ENCODE measurements around the gene OASL.
"Not testable (repeated sequence)": the region's sequence is repeated elsewhere in the genome, so short reads cannot be mapped to it uniquely, and the experiment has no call there.

The OASL gene

DNA sequence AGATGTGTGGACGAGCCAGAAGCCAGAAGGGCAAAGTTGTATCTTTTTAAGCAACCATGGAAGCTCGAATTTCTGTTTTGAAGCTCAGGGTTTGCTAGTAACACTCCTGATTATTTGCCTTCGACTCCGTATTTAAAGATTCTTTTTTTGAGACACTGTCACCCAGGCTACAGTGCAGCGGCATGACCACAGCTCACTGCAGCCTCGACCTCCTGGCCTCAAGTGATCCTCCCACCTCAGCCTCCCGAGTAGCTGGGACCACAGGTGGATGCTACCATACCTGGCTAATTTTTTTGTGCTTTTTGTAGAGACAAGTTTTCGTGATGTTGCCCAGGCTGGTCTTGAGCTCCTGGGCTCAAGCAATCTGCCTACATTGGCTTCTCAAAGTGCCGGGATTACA, 18.7 kb upstream of the OASL start:
- no peak for DNase-seq

DNA sequence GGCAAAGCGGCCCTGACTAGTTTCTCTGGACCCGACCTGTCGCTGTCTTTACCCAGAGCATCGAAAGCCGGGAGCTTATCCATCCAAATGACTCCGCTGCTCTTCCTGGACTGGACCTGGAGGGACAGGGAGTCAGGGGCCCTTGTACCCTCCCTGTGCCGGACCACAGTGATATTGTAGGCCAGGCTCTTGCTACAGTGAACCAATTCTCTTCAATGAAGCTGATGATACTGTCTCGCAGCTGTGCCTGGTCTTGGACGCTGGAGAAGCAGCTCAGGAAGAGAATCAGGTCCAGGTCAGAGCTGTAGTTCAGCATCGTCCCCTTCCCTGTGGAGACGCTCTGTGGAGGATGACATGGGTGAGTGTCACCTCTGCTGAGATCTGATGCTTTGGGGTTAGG, 14.7 kb upstream of the OASL start:
- DNase-seq, result no peak

DNA sequence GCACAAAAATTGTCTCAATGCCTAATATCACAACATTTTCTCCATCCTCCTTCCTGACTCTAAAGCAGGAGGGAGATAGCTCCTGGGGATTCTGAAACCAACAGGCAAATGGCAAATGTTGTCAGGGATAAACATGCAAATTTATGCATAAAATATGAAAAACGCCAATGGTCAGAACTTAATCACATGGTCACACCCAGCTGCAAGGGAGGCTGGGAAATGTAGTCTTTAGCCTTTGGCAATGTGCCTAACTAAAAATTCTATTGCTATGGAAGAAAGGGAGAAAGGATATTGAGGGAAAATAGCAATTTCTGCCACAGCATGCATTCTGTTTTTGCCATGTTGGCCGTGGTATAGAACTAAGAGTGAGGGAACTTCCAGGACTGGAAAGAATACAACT, 11.7 kb upstream of the OASL start:
- no peak for DNase-seq

DNA sequence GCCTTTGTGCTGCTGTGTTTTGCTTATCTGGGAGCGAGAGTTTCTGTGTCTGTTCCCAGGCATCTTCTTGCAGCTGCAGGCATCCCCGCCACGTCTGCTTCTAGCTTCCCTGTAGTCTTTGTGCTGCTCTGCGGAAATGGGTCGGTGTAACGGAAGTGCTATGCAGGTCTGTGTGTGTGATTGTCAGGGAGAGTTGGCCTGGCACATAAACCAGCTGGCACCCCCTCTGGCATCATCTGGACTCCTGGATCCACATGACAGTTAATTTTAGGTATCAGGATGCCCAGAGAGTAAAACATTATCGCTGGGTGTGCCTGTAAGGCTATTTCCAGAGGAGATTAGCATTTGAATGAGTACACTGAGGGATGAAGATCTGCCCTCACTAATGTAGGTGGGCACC, 9.4 kb upstream of the OASL start:
- DNase-seq, result no peak

DNA sequence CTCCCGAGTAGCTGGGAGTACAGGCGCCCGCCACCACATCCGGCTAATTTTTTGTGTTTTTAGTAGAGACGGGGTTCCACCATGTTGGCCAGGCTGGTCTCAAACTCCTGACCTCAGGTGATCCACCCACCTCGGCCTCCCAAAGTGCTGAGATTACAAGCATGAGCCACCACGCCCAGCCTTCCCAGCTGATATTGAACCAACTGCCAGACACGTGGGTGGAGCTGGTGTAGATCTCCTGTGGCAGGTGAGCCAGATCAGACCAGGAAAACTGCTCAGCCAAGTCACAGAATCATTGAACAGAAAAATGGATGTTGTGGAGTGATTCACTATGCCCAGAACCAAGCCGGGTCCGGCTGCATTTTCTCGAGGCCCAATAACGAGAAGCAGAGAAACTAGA, 8.4 kb upstream of the OASL start:
- not testable (repeated sequence) for DNase-seq

DNA sequence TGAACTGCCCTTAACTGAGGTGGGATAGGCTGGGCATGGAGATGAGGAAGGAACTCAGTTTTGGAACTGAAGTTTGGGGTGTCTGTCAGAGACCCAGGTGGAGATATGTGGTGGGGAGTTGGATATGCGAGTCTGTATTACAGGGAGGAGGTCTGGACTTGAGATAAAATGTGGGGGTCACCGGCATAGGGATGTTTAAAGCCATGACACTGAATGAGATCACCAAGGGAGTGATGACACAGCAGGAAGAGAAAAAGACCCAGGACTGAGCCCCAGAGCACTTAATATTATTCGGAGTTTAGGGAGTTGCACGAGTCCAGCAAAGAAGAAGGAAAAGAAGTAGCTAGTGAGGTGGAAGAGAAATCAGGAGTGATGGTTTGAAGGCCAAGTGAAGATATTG, 4.0 kb upstream of the OASL start:
- DNase-seq, result no peak

DNA sequence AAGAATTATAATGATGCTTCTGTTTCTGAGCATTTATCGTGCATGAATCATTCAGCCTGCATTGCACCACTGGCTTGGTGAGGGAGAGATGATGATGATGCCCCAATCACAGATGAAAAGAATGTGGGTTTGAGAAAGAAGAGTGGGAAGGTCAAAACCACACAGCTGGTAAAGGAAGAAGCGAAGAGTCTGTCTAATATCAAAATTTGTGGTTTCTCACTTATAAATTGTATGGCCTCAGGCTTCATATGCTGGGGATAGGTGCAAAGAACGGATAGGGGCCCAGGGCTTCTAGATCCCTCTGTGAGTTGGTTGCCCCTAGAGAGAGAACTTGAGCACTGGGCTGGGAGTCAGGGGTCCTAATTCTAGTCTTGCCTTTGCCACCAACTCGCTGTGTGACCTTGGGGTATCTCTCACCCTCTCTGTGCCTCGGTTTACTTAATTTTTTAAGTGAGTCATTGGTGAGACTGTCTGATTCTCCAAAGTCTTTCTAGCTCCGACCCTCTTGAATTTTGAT, 2.2 kb downstream of the OASL start:
- no peak for DNase-seq

DNA sequence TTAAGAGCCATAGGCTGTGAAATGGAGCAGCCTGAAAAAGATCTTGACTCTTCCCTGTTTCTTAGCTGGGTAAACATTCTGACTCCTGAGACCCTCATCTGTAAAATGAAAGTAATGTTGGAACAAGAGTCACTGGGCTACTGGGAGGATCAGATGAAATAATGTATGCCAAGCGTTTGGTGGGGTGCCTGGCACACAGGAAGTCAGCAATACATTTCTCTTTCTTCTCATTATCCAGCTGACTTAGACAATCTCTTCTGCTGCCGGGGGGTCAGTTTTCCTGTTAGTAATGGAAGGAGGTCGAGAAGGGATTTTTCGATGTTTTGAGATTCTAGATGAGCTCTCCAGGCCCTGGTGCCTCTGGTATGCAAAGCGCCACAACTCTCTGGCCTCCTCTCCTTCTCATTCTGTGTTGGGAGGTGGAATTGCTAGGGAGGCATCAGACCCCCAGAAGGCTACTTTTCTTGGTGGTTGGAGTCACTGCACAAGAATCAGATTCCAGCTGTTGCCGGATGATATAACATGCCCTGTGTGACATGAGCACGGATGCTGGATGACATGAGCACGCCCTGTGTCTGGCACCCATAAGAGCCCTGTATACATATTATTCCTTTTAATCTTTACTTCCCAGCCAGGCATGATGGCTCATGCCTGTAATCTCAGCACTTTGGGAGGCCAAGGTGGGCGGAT, 4.3 kb downstream of the OASL start:
- no peak for DNase-seq

DNA sequence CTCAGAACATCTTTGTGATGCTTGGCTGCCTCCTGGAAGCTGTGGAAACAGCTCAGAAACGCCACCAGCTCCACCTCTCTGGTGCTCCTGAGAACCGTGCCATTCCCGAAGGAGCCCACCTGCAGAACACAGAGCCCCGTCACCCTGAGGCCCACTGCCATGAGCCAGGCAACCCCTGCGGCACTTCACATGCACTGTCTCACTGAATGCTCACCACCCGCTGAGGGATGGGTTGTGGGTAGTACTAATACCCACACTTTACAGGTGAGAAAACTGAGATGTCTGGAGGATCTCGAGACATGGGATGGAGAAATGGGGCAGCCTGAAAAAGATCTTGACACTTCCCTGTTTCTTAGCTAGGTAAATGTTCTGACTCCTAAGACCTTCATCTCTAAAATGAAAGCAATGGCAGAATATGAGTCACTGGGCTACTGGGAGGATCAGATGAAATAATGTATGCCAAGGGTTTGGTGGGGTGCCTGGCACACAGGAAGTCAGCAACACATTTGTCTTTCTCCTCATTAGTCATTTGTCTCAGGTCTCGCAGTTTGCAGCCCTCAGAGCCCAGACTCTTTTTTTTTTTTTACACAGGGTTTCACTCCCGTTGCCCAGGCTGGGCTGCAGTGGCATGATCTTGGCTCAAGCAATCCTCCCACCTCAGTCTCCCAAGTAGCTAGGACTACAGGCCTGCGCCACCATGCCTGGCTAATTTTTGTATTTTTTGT, 5.3 kb downstream of the OASL start:
- no peak for DNase-seq

DNA sequence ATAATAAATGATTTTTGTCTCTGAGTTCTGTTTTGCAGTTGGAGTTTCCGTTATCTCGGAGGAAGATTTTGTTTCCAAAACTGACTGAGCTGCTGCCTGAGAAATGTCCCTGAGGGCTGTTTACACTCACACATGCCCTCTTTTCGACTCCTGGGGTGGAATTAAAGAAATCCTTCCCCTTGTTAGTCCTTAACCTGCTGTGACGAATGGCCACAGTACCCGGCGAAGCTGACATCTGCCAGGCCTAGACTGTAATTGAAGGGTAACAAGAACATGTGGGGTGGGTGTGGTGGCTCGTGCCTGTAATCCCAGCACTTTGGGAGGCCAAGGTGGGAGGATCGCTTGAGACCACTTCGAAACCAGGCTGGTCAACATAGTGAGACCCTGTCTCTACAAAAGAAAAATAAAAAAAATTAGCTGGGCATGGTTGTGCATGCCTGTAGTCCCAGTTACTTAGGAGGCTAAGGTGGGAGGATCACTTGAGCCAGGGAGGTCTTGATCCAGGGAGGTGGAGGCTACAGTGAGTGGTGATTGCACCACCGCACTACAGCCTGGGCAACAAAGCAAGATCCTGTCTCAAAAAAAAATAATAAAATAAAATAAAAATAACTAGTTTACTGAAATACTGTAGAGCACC, 8.4 kb downstream of the OASL start:
- no peak for DNase-seq

DNA sequence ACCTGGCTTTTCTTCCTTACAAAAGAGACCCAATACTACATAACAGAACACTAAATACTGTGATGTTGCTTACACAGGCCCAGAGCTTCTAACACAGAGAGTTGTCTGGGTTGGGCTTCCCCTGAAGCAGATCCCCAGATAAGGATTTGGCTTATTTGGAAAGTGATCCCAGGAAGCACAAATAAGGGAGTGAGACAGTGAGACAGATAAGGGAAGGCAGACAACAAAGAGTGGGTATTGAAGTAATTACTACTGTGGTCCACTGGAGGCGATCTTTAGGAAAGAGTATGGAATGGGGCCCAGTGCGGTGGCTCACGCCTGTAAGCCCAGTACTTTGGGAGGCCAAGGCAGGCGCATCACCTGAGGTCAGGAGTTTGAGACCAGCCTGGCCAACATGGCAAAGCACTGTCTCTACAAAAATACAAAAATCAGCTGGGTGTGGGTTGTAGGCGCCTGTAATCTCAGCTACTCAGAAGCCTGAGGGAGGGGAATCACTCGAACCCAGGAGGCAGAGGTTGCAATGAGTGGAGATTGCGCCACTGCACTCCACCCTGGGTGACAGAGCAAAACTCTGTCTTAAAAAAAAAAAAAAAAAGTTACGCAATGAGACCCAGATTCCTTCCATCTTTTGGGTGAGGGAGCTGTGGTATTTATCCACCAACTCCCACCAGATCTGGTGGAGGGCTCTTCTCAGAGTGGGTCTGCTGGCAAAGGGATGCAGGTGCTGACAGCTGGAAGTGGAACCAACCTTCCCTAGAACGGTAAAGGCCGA, 12.6 kb downstream of the OASL start:
- no peak for DNase-seq

DNA sequence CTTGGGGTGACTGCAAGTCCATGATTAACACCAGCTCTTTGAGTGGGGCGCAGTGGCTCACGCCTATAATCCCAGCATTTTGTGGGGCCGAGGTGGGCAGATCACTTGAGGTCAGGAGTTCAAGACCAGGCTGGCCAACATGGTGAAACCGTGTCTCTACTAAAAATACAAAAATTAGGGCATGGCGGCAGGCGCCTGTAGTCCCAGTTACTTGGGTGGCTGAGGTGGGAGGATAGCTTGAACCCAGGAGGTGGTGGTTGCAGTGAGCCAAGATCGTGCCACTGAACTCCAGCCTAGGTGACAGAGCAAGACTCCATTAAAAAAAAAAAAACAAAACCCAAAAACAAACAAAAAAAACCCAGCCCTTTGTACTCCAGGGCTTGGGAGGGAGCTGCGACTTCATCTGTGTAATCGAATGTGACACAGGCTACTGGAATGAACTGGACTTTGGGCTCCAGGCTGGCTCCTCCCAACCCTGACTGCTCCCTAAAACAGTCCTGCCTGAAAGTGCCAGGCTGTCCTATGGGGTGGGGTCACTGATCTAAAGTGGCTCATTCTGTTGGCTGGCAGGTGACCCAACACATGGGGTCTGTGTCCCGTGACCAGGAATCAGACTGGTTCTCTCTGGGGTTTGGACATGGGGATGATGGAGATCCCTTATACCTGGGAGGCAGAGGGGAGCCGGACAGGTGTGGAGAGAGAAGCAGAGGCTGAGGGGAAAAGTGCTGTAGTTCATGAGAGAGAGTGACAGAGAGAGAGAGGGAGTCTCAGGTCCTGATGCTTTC, 13.4 kb downstream of the OASL start:
- no peak for DNase-seq

DNA sequence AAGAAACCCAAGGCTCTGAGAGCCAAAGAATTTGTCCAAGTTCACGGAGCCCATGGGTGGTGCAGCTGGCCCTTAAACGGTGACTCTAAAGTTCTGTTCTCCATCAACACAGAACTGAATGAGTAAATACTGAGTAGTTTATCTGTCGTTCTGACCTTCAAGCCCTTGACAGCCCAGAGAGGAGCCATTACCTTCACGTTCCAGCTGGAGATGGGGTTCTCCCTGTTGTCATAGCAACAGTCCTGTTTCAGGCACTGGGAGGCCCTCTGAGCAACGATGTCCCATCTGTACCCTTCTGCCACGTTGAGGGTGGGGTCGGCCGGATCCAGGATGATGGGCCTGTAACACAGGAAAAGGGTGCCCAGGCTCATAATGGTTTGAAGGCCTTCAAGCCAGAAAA, 15.2 kb downstream of the OASL start:
- DNase-seq, result no peak

DNA sequence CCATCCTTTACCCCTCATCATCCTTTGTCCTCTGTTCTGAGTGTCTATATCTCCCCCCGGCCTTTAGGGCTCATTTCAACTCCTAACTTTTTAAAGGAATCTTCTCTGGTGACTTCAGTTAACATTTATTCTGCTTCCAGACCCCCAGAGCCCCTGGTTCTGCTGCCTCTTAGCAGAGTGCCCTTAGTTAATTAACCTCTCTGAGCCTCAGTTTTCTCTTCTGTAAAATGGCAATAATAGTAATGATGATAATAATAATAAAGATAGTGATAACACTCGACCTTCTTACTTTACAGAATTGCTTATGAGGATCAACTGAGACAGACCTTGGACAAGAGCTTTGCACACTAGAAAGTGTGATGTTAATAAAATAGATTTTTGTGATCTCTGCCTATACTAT, 16.3 kb downstream of the OASL start:
- no peak for DNase-seq

DNA sequence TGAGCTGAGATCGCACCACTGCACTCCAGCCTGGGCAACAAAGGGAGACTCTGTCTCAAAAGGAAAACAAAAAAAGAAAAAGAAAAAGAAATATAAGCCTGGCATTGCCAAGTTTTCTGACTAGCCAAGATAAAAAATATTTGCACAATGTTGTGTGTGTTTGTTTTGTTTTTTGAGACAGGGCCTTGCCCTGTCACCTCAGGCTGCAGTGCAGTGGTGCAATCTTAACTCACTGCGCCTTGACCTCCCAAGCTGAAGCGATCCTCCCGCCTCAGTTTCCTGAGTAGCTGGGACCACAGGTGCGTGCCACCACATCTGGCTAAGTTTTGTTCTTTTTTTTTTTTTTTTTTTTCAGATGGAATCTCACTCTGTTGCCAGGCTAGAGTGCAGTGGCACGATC, 17.3 kb downstream of the OASL start:
- no peak for DNase-seq

DNA sequence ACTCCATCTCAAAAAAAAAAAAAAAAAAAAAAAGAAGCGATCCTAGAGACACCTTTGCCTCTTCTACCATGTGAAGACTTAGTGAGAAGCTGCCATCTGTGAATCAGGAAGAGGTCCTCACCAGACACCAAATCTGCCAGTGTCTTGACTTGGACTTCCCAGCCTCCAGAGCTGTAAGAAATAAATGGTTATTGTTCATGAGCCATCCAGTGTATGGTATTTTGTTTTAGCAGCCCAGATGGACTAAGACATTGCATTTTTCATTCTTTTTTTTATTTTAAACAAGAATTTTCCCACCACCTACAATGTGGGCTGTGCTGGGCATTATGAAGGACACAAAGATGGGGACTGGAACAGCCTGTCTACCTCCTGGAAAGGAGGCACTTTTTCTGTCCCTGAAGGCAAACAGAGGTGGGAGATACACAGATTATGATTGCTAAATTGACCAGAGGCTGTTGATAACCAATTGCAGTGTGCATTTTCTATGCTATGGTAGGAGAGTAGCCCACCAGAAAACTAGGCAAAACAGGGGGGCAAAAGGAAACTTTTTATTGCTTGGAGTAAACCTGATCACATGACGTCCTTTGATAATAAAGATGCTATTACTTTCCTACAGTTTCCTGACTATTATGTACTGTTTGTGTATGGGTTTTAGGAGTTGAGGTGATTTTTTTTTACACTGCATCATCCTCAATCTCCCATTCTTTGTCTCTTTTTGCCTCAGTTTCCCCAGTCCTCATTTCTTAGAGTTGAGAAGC, 20.0 kb downstream of the OASL start:
- no peak for DNase-seq

DNA sequence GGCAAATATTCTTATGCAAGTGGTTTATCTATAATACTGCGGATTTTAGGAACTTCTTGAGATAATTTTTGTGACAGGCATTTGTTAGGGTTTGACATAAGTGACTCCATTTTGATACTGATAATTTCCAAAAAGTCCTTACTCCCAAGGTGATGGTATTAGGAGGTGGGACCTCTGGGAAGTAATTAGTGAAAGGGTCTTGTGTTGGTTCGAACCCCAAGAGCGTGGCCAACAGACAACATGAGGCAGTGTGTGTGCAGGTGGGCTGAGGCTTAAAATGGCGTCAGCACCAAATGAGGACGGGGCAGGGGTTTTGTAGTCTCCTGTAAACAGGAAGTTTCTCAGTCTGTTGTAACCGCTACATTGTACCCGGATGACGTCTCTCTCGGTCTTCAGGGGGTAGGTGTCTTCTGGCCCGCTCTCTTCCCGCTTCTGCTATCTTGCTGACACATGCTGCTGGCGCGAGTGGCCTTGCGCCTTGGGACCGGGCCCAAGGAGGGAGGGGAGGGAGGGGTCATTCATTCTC, 21.0 kb downstream of the OASL start:
- no peak for DNase-seq

DNA sequence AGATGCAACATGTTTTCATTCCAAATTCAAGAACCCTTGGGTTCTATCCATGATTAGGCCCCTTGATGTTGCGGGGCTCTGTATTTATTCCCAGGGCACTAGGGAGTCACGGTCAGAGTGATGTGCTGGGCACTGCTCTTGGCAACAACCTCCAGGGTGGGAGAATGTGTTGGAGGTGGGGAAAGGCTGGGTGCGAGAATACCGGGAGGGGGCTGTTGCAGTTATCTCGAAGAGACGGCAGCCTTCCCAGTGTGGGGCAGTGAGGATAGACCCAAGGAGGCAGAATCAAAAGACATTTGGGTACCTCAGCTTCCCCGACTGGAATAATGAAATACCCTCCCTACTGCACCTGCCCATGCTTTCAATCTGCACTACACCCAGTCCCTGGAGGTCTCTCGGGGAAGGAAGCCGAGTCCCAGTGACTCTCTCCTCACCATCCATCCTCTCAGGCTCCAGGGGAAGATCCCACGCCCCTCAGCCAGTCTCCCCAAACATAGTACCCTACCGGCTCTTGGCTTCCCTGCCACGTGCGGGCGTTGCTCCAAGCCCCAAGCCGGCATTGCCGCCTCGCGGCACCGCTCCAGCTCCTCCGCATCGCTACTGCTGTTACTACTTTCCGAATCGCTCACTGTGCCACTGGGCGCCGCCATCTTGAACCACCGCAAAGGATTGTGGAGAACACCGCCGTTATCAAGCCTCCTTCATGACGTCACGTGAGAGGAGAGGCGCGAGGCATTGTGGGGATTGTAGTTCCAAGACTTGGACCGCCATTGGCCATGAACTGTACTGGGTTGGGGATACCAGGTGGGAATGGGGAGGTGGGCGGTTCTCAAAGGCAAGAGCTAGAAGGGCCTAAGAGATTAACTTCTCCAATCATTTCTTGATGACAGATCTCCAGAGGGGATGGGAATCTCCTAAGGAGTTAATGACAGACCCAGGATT, 22.9 kb downstream of the OASL start, which contains the start of gene C12orf43:
Gene C12orf43, minus strand, starts transcription at position 663 of the 942 bp plus-strand sequence. Its CDS starts 13 bp downstream, at position 650.
- DNase-seq, result peak; percentile 68

DNA sequence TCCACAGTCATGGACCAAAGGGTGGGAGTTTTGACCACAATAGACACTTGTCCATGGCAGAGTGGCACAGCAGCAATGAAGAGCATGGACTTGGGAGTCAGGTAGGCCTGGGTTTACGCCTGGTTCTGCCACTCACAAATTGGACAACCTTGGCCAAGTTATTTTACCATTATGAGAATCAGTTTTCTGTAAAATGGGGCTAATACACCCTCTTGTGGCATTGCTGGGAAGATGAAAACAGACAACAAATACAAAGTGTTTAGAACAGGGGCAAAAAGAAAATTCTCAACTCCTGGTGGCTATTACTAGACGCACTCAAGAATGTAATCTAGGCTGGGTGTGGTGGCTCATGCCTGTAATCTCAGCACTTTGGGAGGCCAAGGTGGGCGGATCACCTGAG, 25.3 kb downstream of the OASL start:
- DNase-seq, result no peak

DNA sequence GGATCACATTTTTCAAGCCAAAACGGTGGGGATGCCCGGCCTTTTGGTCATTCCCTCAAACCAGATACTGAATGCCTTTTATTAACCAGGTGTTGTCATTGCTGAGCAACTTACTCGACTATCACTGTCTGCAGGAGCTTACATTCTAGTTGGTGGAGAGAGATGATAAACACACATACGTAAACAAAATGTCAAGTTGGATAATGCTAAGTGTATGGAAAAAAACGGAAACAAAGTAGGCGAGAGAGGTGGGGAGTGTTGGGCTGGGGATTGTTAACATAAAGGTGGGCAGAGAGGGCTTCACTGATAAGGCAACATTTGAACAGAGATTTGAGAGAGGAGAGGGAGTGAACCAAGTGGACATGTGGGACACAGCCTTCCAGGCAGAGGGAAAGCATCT, 27.2 kb downstream of the OASL start:
- DNase-seq, result no peak

All from NCI-H446 treated with DMSO at 0.1 percent for 48 hours (cell line).